C1 segment of cervical spinal cord (tissue), 14 donors: ENCODE data around the gene TYW3.
"Not testable (repeated sequence)": the region's sequence is repeated elsewhere in the genome, so short reads cannot be mapped to it uniquely, and the experiment has no call there.

Experiments used
- DNase-seq, 14 donors: peaks; one replicate each; lab custom pipeline; 2025; lab: John Stamatoyannopoulos, UW

TYW3 gene

DNA sequence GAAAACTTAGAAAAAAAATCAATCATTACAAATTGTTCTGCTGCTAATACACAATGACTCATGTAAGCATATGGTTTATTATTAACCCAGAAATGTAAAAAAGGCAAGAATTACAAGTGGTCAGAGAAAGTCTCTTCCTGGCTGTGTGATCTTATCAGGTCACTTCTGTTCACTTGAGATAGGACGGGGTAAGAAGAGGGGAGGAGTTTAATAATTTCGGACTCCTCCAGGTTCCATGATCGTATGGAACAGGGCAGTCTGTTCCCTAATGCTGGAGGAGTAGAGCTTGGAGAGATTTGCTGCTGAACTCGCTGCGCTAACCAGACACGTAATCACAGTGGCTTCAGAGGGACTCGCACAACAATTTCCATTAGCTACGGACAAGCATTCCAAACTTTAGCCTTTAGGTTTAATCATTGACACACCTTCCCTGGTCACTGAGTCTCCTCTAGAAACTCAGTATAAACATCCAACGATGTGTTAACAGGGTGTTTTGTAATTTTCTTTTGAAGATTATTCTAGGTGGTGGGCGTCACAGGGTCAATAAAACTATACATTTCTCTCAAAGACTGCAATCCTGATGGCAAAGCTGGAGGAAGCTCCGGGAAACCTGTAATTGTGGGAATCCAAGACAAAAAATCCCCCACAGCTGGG lies 1.4 kb upstream of the TYW3 start:
- DNase-seq = no peak

DNA sequence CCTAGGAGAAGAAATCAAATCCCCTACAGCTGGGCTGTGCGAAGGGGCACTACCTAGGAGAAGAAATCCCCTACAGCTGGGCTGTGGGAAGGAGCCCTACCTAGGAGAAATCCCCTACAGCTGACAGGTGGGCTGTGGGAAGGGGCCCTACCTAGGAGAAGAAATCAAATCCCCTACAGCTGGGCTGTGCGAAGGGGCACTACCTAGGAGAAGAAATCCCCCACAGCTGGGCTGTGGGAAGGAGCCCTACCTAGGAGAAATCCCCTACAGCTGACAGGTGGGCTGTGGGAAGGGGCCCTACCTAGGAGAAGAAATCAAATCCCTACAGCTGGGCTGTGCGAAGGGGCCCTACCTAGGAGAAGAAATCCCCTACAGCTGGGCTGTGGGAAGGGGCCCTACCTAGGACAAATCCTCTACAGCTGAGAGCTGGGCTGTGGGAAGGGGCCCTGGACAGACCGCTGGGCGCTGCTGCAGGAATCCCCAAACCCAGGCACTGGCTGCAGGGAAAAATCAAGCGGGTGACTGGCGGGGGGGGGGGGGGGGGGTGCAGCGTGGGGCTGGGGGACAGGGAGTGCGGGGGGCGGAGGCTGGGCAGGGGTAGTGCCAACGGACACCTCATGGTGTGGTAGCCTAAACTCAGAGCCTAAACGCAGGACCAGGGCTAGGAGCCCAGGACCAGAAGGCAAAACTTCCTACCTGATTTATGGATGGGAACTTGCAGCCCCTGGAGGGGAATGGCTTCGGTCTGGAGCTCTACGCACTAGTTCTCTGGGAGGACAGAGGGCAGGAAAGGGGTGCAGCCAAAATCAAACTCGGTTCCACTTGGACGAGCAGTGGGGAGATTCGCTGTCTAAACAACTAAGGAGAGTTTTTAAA lies 643 bp upstream of the TYW3 start:
- peak in 4 of 14 donors; percentile 17 to 42 (median 32) for DNase-seq

DNA sequence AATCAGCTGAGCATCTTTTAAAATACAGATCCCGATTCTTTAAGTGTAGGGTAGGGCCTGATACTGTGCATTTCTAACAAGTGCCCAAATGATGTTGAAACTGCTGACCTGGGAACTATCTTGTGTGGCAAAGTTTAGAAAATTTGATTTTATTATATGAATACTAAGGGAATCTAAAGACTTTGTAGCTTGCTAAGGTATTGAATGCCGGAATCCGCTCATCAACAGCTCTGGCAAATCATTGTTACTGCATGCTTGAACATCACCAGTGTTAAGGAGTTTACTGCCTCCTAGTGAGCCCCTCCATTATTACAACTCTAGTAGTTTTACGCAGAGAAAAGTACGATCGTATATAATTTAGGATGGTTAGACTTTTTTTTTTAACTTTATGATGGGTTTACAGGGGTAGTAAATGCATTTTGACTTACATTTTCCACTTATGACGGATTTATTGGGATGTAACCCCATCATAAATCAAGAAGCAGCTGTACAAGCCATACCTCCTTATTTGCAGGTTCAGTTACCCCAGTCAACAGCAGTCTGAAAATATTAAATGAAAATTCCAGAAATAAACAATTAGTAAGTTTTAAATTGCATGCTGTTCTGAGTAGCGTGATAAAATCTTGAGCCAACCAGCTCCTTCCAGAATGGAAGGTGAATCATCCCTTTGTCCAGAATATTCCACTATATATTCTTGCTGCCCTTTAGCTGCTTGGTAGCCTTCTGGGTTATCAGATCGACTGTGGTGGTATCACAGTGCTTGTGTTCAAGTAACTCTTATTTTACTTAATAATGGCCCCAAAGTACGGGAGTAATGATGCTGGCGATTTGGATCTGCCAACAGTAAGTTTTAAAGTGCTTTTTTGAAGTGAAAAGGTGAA lies 892 bp downstream of the TYW3 start:
- peak in 8 of 14 donors; percentile 31 to 78 (median 48) for DNase-seq

- no peak for DNase-seq
Observed at GRCh38 chr1:74737333-74737732, 4.4 kb downstream of the TYW3 start.

- DNase-seq = not testable (repeated sequence)
Observed at GRCh38 chr1:74740307-74740980, 7.5 kb downstream of the TYW3 start.

GRCh38 chr1:74745247-74745646 lies 12.3 kb downstream of the TYW3 start:
- not testable (repeated sequence) for DNase-seq

DNA sequence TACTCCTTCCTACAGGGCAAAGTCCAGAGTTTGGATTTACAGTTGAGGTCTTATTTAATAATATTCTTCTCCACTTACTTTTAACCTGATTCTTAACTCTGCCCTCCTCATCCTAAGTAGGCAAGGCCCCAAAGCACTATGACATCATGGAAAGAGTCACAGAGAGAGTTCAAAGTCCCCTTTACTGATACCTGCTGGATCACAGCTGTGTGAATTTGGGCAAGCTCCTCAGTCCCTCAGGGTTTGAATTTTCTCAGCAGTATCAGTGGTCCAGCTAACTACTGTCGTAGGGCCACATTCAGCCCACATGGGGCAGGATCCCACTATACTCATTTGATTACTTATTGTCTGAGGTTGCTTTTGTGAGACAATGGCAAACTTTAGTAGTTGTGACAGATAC lies 16.0 kb downstream of the TYW3 start:
- DNase-seq = no peak

DNA sequence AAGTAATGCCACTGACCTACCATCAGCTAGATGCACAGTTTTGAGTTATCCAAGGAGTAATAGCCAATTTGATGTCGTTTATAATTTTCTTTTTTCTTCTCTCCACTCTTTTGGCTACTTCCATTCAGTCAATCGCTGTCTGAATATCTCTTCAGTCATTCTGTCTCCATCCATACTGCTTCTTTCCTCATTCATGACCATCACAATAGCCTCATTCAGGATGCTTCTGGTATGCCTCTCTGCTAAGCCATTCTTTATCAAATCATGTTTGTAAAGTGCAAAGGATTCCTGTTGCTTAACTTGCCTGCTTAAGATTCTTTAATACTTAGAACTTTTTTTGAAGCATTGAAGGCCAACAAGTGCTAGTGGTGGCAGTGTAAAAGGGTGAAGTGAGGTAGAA lies 20.2 kb downstream of the TYW3 start:
- no peak for DNase-seq

- DNase-seq = no peak
Observed at GRCh38 chr1:74755475-74755874, 22.5 kb downstream of the TYW3 start.

DNA sequence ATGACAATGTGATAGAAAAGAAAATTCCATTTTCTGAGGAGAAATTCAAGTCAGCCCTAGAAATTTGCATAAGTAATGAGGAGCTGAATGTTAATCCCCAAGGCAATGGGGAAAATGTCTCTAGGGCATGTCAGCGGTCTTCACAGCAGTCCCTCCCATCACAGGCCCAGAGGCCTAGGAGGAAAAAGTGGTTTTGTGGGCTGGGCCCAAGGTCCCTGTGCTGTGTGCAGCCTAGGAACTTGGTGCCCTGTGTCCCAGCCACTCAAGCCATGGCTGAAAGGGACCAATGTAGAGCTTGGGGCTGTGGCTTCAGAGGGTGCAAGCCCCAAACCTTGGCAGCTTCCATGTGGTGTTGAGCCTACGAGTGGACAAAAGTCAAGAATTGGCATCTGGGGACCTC lies 23.7 kb downstream of the TYW3 start:
- DNase-seq = not testable (repeated sequence)

DNA sequence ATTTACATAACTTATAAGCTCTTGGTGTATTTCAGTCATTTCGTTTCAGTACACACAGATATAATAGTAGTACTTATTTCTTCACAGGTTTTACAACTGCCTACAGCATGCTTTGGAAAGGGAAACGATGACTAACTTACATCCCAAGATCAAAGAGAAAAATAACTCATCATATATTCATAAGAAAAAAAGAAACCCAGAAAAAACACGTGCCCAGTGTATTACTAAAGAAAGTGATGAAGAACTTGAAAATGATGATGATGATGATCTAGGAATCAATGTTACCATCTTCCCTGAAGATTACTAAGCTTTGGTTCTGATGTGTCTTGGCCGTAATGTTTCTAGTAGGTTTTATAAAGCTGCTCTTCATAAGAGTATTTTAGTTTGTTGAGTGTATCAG lies 30.9 kb downstream of the TYW3 start:
- DNase-seq = no peak

GRCh38 chr1:74766579-74766978 lies 33.6 kb downstream of the TYW3 start:
- DNase-seq = no peak

DNA sequence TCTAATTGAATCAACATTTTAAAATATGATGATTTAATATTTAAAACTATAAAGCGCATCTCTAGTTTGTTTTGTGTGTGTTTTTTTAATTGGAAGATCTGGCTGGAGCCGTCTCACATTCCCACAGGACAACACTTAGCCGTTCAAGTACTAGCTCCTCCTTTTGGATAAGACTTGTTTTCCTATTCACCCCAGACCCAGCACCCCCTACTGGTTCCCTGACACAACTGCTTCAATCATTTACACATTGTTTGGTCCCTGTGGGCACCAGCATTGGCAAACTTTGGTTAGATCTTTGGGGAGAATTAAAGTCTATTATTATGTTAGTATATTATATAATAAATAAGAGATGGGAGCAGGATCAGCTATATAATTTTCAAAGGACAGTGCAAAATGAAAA lies 34.5 kb downstream of the TYW3 start:
- no peak for DNase-seq

DNA sequence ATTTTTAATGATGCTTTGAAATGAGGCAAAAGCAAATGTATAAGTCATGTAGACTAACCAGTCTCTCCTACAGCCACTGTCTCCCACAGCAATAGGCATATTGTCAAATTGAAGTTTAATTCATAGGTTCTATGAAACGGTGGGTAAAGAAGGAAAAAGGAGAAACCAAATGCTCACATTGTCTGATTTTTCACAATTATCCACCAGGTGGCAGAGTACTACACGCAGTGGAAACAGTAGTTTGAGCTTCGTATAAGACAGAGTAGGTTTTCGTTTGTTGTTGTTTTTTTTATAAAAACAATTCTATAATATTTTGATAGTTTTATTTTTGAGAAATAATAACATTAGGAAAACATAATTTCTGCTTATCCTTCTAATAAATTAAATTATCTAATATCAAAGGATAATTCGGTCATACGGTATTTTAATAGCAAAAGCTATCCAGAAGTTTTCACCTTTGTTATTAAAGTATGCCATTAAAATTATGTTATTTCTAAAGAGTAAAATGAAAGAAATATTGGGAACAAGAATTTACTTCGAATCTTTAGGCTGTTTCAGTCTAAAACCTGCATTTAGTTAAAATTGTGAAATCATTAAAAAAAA lies 39.1 kb downstream of the TYW3 start:
- DNase-seq = no peak

GRCh38 chr1:74772945-74773344 lies 40.0 kb downstream of the TYW3 start:
- DNase-seq = no peak

DNA sequence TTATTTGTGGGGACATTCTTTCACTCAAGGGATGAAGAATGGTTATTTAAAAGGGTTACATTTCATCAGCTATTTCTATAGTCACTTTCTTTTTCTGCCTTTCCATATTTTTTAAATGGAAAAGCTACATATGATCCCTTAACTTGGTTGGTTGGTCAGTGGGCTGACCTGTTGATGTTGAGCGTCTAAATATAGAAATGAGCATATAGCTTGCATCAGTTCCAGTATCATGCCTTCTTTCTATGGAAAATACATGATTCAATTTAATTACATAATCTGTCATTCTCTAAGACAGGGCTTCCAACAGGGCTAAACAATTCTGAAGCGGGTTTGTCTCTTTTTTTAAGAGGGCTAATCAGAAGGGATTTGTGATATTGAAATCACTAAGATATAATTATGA lies 40.6 kb downstream of the TYW3 start:
- no peak for DNase-seq

- no peak for DNase-seq
Observed at GRCh38 chr1:74775735-74776134, 42.8 kb downstream of the TYW3 start.

DNA sequence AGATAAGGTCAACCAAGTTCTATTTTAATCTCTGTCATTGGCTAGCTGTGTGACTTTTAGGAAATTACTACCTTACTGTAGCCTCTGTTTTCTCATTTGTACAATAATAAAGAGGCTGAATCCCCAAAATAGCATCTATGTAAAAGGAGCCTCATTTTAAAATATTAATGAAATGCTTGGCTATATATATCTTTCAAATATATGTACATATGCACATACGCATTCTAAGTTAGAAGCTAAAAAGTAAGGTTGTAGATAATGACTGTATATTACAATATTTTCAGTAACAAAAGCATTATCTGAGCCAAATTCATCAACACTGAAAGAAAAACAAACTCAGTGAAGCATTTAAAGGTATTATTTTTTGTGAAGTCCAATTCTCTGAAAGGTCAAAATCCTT lies 44.6 kb downstream of the TYW3 start:
- no peak for DNase-seq

DNA sequence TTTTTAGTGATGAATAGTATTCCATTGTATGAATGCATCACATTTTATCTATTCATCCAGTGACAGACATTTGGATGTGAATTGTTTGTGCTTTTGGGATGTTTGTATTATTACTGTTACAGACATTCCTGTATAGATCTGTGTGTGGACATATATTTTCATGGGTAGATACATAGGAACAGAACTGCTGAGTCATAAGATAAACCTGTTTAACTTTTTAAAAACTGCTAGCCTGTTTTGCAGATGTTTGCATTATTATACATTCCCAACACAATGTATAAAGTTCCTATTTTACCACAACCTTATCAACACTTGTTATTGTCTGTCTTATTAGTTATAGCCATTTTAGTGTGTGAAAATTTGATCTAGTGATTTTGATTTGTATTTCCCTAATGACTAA lies 46.8 kb downstream of the TYW3 start:
- no peak for DNase-seq

- no peak for DNase-seq
Observed at GRCh38 chr1:74780594-74780993, 47.6 kb downstream of the TYW3 start.

DNA sequence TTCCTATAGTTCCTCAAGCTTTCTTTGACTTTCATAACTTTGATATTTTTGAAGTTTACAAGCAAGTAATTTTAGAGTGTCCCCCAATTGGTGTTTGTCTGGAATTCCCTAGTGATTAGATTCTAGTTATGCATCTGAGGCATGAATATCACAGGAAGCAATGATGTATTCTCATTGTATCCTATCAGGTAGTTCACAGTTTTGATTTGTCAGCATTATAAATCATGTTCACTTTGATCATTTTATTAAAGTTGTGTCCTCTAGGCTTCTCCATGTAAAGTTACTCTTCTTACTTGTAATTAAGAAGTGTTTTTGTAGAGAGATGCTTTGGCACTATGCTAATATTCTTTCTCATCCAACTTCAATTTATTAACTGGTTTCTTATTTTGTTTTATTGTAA lies 53.0 kb downstream of the TYW3 start:
- DNase-seq = no peak
